ENCODE results near the gene KIRREL1. TPM values are rescaled to one million over a fixed set of nuclear protein-coding genes. Genes with fewer than 3 reads are reported as not detected.

KIRREL1 gene
- total and polyA plus RNA-seq, 2 of the 8 experiments (the other 6 are each of a cell fraction or from before 2014, with no cell fraction given): 14.2 to 39.0 TPM

GRCh38 chr1:157969697-157970485 is 23.6 kb upstream of the KIRREL1 start:
- Histone ChIP-seq H3K23me2 (ENCODE audit: low read depth, low read length) (no peaks in the 10 kb centered on the region), H3K23ac (ENCODE audit: insufficient read length) (no peak overlapping the region), H2AK5ac (ENCODE audit: low read depth, low read length) (no peak overlapping the region), H3K27me3 (replicated peaks in 1 of 4; ENCODE audit: control insufficient read depth in 3 of 4, extremely low read depth in 1 of 4, insufficient read depth in 3 of 4, low read length in 3 of 4) (no peaks in the 10 kb centered on the region), H3K79me1 (ENCODE audit: low read depth, low read length) (no peaks in the 10 kb centered on the region), H4K20me1 (replicated peaks in 1 of 2; ENCODE audit: control insufficient read depth in 1 of 2, insufficient read depth in 2 of 2, low read length in 2 of 2) (no peaks in the 10 kb centered on the region), H4K8ac (ENCODE audit: extremely low read depth, insufficient read depth, low read length) (no peak overlapping the region), H2BK15ac (ENCODE audit: low read length) (no peak overlapping the region), H3K27ac (ENCODE audit: low read depth, low read length) (no peak overlapping the region), H3K9ac (replicated peaks in 1 of 4; ENCODE audit: extremely low read depth in 1 of 4, low read depth in 3 of 4, low read length in 3 of 4) (no peak overlapping the region), H3K36me3 (ENCODE audit: control insufficient read depth in 2 of 4, insufficient read depth in 4 of 4, low read length in 3 of 4) (no peaks in the 10 kb centered on the region), H2BK20ac (ENCODE audit: low read length) (peak overlapping the region; percentile 51; the same call in 1 of the 2 replicates), H3K4me1 (replicated peaks in 1 of 4; ENCODE audit: control insufficient read depth in 3 of 4, insufficient read depth in 4 of 4, low read length in 3 of 4) (peaks cover 0 to 8% (median 0%) of the 10 kb centered on the region in 4 experiments; a peak in 1 of 7 replicates), H3K4ac (replicated peaks; ENCODE audit: insufficient read length, low read depth, low read length) (no peak overlapping the region), H3K79me2 (ENCODE audit: control insufficient read depth in 1 of 2, insufficient read depth in 2 of 2, low read length in 2 of 2) (no peaks in the 10 kb centered on the region), H4K5ac (ENCODE audit: insufficient read length, low read depth, low read length) (no peak overlapping the region), H3K56ac (replicated peaks; ENCODE audit: insufficient read length, low read depth, low read length) (no peak overlapping the region), H3K18ac (ENCODE audit: extremely low read depth, low read length) (no peak overlapping the region), H3K14ac (ENCODE audit: insufficient read length) (no peak overlapping the region), H2BK120ac (replicated peaks; ENCODE audit: low read depth, low read length) (no peak overlapping the region), H2BK12ac (ENCODE audit: low read depth, low read length) (no peak overlapping the region), H2AFZ (ENCODE audit: low read length) (no peak overlapping the region), H3K9me3 (ENCODE audit: insufficient read depth in 2 of 2, low read depth in 1 of 2, low read length in 1 of 2) (peaks cover 18 to 20% of the 10 kb centered on the region in 2 experiments), H2BK5ac (ENCODE audit: low read depth, low read length) (no peak overlapping the region), H4K91ac (replicated peaks; ENCODE audit: insufficient read length, low read length) (no peak overlapping the region), H3K4me2 (ENCODE audit: insufficient read depth in 1 of 2, low read depth in 2 of 2, low read length in 2 of 2) (no peak overlapping the region), H3K4me3 (ENCODE audit: extremely low read depth in 1 of 4, insufficient read depth in 2 of 4, low read depth in 3 of 4, low read length in 4 of 4) (no peak overlapping the region)
- peak in 1 of 2 experiments; percentile 72 for DNase-seq (ENCODE audit: low read depth in 1 of 2, low spot score in 2 of 2)
- TF ChIP-seq TAF1 (IDR thresholded peaks at IDR 0.05; ENCODE audit: low read depth, low read length) (no peak), SP2 (IDR thresholded peaks at IDR 0.05; ENCODE audit: low read length) (no peak), CTCF (IDR thresholded peaks at IDR 0.05; ENCODE audit: control extremely low read depth in 1 of 3, insufficient read depth in 1 of 3, low read depth in 1 of 3, low read length in 3 of 3) (peak; percentile 31 to 96 (median 89)), RAD21 (IDR thresholded peaks at IDR 0.05 in 1 of 2, conservative IDR thresholded peaks at IDR 0.05 in 1 of 2; ENCODE audit: low read depth in 2 of 2, low read length in 2 of 2) (peak; percentile 87 to 90), EGR1 (IDR thresholded peaks at IDR 0.05; ENCODE audit: borderline replicate concordance, low read depth, low read length) (no peak)
- 75% methylated on average over 3 of the region's 3 CpGs; no CpG with 5 or more reads in 1 of the 2 experiments for WGBS, 2 experiments (ENCODE audit: extremely low coverage in 1 of 2, insufficient coverage in 1 of 2, insufficient read length in 1 of 2, insufficient replicate concordance in 2 of 2, low coverage in 1 of 2, low lambda C conversion rate in 2 of 2, missing lambda C conversion rate in 1 of 2)
- POLR2A ChIA-PET (ENCODE audit: partially characterized antibody): interaction anchor here (0.8 to 1.4 kb wide), 3 partner anchors 15 to 107 kb away, joined by 3 to 4 read pairs (median 3); no protein-coding TSS in a partner anchor
- CTCF ChIA-PET (ENCODE audit: partially characterized antibody): interaction anchor here (0.6 to 53.4 kb wide), 26 partner anchors 11 to 176 kb away, joined by 3 to 2918 read pairs (median 4); partner anchors contain the start of gene KIRREL1
- peak; percentile 99 for FAIRE-seq
